ENCODE data around the gene CD83.

CD83 gene

DNA sequence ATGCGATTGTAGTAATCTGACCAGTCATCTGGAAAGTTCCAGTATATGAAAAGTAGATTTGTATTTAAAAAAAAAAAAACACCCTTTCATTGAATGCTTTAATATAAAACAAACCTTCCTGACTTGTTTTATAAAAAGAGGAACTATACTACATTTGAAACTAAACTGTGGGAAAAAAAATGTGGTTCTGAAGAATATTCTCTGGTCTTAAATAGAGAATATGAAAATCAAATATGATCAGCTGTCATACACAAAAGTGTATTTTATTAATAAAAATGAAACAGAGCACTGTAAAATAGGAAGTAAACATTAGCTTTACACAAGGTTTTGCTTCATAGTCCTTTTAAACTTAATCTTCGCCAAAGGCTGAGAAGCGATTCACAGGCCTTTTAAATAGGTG lies 25.3 kb upstream of the CD83 start:
- no peak for DNase-seq

DNA sequence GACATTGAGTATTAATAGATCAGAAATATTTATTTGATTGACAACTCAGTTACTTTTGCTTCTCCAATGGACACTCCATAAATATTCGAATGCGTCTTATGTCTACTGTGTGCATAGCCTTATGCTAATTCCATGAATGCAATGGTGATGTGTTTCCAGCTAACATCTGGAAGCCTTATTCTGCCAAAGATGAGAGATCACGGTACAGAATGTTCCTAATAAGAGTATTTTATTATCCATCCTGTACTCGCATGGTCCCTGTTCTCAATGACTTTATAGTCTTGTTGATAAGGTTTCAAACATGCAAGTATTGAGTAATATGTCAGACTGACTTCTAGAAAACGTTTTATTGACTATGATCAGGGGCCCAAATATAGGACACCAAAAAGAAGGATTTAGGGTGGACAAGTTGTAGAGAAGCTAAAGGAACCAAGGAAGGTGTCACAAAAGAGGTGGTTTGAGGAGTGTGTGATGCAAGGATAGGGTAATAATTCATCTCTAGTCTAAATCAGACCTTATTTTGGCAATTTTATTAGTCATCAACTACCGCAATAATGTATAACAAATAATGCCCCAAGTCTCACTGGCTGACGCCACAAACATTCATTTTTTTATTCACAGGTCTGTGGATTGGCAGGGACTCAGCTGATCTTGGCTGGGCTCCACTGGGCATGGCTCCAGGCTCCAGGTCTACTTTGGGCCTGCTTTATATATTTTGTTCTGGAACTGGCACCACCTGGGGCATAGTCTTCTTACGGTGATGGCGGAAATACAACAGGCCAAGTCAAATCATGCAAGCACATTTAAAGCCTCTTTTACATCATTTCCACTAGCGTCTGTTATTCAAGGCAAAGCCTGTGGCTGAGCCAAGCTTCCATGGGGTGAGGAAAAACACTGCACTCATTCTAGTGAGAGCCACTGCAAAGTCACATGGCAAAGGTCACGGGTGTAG lies 24.5 kb upstream of the CD83 start:
- DNase-seq = no peak

DNA sequence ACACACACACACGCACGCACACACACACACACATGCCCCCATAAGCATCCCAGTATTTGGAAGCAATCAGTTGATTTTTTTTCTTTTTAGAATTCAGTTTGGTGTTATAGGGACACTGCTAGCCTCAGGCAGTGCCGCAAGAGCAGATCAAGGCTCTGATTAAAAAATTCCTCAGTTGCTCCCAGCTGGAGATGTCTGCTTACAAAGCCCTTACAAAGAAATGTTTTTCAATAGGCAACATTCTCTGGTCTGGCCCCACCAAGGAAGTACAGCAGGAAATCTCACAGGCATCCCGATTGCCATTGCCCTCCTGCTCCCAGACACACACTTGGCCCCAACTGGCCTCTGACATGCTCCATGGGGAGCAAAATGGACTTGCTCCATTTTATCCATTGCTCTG lies 22.9 kb upstream of the CD83 start:
- DNase-seq = no peak

DNA sequence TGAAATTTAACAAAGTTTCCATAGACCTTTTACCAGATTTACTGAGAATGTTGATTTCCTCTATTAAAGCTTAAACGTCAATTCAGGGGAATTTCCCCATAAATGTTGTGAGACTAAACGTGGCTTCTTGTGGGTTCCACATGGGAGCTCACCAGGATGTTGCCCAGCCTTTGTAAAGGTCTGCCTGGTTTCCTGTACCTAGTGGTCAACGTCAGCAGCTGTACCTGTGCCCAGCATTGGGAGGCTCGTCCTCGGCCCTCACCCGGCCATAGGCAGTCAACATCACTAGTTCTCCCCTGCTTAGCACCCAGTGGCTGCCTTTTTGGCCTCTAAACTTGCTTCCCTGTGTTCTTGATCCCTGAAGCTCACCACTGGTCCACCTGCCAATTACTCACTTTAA lies 22.1 kb upstream of the CD83 start:
- DNase-seq = no peak

DNA sequence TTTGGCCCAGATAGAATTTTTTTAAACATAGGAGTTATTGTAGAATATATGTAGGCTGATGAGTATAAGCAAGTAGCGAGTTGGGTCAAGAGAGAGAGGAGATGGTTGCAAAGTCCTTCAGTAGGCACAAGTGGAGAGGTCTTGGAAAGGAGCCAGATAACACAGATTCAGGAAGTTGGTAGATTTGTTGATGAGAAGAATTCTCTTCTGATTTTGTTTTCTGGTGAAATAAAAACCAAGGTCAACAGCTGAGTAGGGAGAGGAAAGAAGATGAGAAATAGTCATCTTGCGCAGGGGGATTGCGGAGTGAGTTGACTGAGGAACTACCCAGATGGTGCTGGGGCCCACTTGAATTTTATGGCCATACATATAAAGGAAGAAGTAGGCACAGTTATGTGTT lies 17.4 kb upstream of the CD83 start:
- DNase-seq = no peak

DNA sequence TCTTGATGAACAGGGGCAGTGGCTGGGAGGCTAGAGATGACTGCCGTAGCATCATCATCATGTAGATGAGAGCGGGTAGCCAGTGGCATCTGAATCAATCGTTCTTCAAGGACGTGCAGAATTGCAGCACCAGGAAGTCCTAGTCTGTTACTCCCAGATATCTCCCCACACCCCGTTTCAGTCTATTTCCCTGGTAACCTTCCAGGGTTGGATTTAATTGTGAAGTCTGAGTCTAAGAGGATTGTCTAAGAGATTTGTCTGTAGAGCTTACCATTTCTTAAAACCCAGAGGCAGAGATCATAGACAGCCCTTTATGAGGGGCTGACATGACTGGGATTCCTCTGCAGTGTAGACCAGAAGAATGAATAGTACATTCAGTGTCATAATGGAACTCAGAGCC lies 16.6 kb upstream of the CD83 start:
- DNase-seq = no peak

DNA sequence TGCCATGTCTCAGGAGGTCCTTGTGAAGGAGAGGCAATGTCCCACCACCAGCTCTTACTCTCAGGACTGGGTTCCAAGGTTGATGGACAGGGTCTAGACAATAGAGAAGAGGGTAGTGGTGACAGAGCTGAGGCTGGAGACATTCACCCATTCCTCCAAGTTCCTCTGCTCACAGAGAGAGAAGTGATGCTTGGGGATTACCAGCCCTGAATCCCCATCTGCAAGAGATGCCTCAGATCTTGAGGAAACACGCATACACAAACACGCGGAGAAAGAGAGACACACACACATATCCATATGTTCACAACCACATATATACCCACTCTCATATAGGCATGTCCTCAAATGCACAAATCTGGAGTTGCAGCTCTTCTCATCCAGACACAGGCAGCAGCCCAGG lies 15.2 kb upstream of the CD83 start:
- no peak for DNase-seq

DNA sequence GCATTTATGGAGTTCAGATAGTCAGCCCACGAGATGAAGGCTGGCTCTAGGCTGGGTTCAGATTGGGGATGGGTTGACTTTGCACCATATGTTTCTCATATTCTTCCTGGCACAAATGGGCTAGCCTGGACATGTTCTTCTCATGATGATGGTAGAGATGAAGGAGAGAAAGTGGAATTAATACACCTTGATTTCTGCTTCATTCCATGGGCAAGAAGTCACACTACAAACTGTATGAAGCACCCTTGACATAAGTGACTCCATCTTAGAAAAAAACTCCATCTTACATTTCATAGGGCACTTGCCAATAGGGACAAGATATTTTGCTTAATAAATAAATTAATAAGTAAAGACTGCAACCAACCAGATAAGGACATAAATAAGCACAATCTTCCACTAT lies 12.0 kb upstream of the CD83 start:
- no peak for DNase-seq

DNA sequence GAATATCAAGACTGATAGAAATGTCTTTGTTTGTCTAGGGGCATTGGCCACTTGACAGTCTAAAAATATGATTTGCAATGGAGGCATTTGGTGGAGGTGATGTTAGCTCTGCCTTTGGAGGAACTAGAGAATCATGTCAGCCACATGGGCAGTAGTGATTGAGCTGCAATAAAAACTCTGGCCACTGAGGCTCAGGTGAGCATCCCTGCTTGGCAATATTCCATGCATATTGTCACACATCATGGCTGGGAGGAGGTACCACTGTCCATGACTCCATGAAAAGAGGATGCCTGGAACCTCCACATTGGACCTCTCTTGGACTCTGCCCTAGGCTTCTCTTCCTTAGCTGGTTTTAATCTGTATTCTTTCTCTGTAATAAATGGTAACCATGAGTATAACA lies 10.6 kb upstream of the CD83 start:
- no peak for DNase-seq

DNA sequence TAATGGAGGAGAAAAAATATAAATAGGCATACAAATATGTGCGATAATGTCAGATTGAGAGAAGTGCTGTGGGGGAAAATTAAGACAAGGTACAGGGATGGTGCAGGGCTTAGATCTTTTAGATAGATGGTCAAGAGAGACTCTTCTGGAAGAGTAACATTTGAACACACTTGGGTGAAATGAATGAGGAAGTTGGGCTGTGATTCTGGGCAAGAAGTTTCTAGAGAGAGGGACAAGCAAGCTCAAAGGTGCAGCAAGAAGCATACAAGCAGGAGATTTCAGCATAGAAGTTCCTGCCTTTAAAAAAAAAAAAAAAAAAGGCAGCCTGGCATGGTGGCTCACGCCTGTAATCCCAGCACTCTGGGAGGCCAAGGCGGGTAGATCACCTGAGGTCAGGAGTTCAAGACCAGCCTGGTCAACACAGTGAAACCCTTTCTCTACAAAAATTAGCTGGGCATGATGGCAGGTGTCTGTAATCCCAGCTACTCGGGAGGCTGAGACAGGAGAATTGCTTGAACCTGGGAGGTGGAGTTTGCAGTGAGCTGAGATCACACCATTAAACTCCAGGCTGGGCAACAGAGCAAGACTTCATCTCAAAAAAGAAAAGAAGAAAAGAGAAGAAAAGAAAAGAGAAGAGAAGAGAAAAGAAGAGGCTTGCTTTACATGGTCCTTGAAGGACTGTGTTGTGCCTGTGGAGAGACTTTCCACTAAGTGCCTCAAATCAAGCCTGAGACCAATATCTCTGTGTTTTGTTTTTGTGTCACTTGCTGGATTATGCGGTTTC lies 9.7 kb upstream of the CD83 start:
- no peak for DNase-seq

DNA sequence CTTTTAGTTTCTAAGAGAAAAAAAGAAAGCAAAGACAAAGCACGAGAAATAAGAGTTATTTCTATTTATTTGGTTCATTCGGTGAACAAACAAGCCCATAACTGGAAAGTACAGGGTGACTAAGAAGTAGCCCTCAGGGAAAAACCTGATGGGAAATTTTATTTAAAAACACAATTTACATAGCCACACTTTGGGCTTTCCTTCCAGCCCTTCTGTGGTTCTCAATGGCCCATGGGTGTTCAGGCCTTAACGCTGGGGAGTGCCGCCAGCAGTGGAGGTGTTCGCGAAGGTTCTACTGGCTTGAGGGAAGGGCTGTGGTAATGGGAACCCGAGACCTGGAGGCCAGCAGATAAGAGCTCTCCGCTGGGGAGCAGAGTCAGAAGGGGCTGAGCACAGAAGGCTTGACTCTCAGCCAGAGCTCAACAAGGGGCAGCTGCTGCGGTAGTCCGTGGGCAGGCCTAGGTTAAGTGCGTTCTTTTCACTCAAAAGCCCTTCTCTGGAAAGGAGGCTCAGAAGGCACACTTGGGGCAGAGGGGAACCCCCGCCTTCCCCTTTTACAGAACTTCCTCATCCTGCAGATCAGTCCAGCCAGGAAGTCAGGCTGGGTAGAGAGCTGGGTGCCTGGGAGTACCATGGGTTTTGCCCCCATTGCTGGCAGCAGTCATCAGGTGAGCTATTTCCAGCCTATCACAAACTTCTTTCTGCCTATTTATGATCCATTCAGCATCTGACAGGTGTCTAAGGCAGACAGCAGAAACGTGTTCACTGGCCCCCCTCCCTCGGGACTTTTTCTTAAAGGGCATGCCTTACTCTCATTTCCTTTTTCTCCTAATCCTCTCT lies 8.8 kb upstream of the CD83 start:
- peak; percentile 26 for DNase-seq

DNA sequence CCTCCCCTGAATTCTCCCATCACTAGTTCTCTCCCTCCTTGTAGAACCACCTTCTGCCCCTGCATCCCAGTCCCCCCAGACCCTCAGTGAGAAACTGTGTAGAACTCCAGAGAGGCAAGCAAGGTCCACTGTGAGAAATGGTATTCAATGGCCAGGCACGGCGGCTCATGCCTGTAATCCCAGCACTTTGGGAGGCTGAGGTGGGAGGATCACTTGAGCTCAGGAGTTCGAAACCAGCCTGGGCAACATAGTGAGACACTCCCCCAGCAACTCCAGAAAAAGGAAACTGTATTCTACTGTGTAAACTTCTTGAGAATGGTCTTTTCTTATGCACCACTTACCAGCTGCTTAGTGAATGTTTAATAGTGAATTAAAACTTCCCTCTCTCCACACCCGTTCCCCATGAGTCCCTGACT lies 8.2 kb upstream of the CD83 start:
- DNase-seq = no peak

DNA sequence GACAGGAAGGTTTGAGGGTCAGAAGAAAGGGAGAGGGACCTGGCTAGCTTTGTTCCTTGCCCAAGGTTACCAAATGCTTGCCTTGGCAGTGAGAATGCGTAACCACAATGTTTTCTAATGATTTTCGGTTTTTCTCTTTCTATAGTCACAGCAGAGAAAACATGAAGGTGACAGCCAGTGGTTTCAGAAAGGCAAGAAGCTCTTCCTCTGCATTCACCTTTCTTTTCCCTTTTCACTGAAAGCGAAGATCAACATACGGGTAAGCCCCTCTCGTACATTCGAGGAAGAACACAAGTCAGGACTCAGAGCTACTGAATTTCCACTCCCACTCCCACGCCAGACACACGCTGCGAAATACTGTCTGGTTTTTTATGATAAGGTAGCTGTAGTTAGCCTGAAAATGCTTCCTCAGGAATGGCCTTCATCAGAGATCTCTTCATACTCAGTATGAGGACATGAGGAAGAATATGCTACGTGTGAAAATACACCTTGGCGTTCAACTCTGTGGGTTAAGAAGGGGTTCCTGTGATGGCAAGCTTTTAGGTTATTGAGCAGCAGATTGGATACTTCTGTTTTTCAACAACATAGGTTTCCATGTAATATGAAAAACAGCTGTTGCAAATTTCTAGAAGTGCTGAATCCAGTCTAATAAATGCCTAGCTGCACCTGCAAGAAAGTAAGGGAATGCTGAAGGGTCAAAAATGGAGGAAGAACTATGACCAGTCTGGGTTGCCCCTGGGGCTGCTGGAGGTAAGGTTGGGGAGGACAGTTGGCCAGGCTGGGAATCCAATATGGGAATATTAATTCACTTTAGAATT lies 7.4 kb upstream of the CD83 start:
- no peak for DNase-seq

DNA sequence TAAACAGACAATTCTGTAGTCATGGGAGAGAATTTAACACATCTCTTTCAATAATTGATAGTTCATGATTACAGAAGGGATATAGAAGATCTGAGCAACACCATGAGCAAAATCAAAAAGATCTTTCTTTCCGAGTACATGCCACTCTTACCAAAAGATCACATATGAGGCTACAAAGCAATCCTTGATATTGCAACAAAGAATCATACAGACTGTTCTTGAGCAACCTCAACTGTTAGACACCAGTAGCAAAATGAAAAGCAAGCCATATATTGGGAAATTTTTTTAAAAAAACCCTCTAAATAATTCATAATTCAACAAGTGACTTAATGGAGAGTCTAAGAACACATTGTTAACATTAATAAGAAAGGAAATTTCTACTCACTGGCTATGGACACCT lies 3.6 kb upstream of the CD83 start:
- no peak for DNase-seq

DNA sequence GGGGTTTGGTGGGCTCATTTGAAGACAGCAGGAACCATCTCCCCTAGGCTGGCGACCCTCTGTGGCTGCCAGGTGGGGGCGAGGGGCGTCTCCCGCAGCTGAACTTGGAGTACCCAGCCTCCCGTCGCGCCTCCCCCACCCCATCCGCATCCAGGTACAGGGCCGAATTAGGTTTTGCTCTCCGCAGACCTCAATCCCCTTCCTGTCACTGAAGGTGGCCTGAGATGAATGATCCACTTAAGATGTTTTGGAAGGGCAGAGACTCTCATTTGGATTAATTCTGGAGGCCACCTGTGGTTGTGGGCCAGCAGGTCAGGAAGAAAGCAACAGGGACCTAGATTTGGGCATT lies 493 bp downstream of the CD83 start:
- no peak for DNase-seq

DNA sequence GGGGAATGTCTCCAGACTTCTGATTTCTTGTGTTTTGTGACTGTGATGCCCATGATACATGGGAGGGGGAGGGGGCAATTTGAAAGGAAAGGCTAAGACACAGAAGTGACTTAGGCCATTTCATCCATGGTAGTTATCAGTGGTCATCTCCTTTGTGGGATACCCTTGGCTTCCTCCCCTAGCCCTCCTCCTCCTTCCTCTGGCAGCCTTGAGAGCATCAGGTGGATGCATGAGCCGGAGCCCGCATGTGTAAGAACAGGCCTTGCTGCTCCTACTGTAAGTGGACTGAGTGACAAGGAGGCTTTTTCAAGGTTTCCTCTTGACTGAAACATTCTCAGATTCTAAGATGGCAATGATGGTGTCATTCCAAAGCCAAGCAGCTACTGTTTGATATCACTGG lies 874 bp downstream of the CD83 start:
- DNase-seq = peak; percentile 9

DNA sequence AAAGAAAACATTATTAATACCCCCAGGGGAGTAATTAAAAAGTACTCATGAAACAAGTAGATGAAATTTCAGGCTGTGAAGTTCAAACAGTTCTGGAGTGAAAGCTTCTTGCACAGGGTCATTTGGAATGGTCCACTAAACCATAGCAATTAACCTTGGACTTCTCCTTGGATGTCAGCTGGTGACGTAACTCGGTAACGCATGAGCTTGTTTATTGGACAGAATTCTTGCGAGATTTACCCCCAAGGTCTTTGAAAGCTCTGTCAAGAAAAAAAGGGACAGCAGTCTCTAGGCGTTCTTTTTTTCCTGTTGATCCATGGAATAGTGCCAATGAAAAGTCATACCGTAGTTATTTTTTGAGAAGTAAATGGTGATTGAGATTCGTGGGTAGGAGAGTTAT lies 2.2 kb downstream of the CD83 start:
- no peak for DNase-seq

DNA sequence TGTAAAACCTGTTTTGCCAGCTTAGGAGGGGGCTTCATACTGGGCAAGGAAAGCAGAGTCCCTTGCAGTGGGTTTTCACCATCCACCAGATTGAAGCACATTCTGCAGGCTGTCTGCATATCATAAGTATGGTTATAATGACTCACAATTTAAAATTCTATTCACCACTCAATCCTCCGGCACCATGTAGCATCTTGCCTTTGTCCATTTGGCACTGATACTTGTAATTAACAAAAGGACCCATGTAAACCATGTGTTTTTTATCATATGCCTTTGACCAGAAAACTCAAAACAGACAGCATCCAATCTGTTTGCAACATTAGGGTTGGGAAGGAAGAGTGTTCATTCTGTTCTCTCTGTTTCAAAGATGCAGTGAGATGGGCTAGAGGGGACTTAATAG lies 3.0 kb downstream of the CD83 start:
- DNase-seq = no peak

DNA sequence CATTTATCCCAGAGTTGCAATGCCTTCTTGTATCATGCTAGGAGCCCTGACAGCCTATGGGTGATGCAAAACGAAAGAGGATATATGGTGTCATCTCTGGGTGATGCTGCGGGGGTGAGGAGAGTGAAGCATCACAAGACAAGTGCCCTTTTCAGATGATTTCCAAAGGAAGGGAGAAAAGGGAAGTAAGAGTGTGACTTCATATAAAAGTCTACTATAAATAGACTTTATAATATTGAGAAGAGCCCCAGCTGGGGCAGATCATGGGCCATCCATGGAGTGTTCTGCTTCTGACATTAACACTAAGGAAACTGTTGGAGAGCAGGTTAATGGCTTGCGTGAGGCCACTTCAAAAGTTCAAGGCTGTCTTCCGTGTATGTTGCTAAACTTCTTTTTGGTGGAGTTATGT lies 4.4 kb downstream of the CD83 start:
- DNase-seq = no peak

DNA sequence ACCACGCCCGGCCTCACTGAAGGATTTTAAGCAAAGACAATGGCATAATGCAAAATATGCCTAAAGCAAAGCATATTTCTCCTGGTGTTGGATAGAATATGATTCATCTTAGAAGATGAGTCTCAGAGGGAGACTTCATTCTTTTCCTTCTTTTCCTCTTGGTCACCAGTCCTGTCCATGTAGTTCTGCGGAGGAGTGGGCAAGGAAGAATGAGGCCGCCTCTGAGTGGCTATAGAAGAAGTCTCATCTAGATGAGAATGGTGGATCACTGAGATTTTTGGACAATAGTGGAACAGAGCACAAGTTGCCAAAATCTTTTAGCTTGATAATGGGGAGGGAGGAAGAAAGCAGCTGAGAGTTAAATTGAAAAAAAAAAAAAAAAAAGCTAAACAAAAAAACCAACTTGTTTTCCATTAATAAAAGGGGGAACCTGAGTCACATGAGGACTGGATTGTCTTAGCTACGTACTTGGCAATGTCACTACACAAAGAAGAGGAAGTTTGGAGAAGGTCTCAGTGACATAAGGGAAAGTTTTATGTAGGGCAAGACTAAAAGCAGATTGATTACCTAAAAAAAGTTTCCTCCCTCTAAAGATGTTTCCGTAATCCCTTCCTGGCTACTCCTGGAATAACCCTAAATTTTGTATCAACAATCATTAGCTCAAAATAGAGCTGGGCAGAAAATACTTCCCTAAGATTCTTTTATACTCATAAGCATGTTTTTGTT lies 6.0 kb downstream of the CD83 start:
- no peak for DNase-seq

DNA sequence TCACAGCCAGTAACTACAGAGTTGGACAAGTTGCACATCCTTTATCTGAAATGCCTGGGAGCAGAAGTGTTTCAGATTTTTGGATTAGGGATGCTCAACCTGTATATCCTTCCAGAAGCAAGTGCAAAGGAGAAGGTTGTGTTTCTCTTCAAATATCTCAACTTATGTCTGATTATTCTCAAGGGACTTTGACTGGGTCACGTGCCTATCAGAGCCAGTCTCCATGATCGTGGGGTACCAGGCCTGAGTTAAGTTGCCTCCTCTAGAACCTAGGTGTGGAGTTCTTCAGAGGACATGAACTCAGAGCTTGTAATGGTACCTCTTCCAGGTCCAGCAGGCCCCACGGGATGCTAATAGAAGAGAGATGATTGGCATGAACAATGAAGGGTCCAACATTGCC lies 7.8 kb downstream of the CD83 start:
- DNase-seq = no peak

DNA sequence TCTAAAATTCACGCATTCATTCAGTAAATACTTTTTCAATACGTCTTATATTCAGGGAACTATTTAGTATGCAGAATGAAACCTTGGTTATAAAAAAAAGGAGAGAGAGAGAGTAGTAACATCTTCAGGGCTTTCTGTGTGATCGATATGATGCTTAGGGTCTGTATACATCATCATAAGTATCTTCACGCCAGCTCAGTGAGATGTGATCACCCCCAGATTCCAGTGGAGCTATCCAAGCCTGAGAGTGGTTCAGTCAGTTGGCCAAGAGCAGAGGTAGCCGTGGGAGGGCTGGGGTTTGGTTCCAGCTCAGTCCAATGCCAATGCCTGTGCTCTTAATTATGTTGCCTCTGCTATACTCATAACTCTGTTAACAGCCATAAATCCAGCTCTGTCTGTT lies 8.6 kb downstream of the CD83 start:
- DNase-seq = no peak
